Kidney capillary endothelial cell (primary cell): ENCODE measurements around the gene MANBA.

ENCODE experiments used
- DNase-seq: peaks from one replicate; pipeline ENCODE4 v3.0.0-alpha.2; 2018; ENCODE audit warnings: low spot score

Gene MANBA

GRCh38 chr4:102592256-102592655 lies 168.5 kb downstream of the MANBA start:
- no peak for DNase-seq

DNA sequence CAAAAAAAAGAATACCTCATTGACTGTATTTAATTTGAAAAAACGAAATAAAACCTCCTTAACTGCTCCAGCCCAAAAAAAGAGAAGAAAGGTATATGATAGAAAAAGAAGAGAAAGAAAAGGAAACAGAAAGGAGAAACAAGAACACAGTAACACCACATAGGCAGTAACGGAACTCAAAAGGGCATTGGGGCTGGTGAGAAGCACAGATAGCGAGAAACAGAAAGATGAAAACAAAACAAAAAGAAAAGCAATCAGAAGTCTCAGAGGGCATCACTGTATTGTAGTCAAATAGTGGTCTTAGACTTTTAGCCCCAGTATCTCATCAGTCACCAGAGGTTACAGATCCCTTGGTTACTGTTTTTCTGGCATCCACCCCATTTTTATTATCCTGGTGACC lies 171.0 kb downstream of the MANBA start:
- DNase-seq: no peak

DNA sequence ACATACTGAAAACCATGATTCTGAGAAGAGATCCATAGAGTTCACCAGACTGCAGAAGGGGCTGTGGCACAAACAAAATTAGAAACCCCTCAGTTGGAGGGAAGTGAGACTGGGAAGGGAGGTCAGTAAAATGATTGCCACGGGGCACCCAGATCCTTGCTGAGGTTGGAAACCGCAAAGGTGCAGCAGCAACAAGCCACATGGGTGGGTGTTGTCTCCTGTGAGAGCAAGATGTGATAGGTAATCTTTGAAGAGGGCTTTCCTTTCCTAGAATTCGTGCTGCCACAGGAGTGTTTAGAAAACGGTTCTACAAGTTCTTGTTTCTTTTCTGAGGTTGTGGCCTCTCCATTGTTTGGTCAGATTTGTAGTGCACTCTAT lies 174.1 kb downstream of the MANBA start:
- no peak for DNase-seq

DNA sequence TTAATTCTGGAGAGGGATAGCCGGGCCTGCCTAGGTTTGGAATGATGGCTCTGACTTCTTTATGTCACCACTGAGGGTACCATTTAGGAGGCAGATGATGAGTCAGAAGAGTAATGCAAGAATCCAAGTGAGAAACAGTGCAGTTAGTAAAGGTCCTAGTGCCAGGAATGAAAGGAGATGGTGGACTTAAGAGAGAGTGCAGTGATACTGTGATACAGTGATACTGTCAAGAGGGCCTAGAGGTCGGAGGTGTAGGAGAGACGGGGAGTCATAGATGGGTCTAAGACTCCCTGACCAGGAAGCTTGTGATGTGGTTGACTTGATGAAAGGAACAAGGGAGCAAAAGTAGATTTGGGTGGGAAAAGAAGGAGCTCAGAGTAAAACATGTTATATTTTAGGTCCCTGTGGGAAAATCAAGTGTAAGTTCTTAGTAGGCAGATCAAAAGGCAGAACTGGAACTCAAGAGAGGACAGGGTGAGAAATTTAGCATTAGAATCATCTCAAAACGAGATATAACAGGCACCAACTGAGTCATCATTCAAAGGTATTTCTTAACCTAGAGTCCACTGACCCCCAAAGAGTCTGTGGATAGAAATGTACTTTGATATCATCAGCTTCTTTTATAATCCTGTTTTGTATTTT lies 174.6 kb downstream of the MANBA start:
- no peak for DNase-seq

GRCh38 chr4:102585329-102585728 lies 175.4 kb downstream of the MANBA start:
- no peak for DNase-seq

GRCh38 chr4:102584091-102584490 lies 176.7 kb downstream of the MANBA start:
- DNase-seq: no peak
